ENCODE measurements around the gene OPA1.

DNA sequence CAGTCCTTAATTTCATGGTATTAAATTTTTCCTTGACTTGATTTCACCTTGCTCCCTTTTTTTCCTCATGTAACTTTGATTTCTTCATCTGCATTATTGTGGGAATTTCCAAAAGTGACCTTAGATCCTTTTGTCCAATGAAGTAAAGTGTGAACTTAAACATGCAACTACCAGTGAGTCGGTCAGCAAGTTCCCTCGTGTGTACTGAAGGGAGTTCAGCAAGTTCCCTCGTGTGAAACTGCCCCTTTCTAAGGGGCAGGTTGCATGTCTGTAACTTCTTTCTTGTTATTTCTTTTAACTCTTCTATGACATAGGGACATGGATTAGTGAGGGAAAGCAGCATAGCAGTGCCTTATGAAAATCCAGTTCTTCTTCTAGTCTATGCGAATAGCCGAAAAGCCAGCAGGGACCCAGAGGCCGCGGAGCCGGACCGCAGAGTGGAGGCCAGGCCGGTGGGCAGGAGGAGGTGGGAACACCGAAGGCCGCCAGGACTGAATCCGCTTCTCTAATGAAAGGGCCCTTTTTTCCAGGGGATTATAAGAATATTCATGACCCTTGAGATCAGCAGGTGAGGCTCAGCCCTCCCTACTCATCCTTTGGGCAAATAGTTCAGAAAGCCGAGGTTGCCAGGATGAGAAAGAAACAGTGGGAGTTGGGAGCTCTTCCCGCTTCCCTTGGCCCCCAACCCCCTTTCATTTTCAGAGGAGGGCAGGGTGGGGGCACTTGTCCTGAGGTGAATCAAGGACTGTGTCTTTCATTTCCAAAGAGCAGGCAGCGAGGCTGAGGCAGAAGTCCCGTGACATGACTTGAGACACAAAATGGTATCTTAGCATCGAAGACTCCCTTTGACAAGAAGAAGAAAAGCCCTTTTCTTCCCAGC is 117.5 kb downstream of the OPA1 start:
- TF ChIP-seq EP300 (IDR thresholded peaks at IDR 0.05) = no peak
- TF ChIP-seq, protein P1, sequence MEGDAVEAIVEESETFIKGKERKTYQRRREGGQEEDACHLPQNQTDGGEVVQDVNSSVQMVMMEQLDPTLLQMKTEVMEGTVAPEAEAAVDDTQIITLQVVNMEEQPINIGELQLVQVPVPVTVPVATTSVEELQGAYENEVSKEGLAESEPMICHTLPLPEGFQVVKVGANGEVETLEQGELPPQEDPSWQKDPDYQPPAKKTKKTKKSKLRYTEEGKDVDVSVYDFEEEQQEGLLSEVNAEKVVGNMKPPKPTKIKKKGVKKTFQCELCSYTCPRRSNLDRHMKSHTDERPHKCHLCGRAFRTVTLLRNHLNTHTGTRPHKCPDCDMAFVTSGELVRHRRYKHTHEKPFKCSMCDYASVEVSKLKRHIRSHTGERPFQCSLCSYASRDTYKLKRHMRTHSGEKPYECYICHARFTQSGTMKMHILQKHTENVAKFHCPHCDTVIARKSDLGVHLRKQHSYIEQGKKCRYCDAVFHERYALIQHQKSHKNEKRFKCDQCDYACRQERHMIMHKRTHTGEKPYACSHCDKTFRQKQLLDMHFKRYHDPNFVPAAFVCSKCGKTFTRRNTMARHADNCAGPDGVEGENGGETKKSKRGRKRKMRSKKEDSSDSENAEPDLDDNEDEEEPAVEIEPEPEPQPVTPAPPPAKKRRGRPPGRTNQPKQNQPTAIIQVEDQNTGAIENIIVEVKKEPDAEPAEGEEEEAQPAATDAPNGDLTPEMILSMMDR (IDR thresholded peaks at IDR 0.05) = no peak
